CD14-positive monocyte (primary cell): ENCODE data around the gene KRTAP10-8. TPM values are rescaled to one million over a fixed set of nuclear protein-coding genes. Genes with fewer than 3 reads are reported as not detected.
"Not testable (repeated sequence)": the region's sequence is repeated elsewhere in the genome, so short reads cannot be mapped to it uniquely, and the experiment has no call there.

Source experiments
- DNase-seq, 3 donors: peaks; one replicate each; pipeline ENCODE4 v3.0.0-alpha.2; 2011 to 2022
- H2AFZ ChIP-seq: 2 replicates; pipeline ENCODE4 v1.6.0; 2012; ENCODE audit warnings: mild to moderate bottlenecking, low read depth, low read length, inconsistent platforms; ENCODE audit not compliant: insufficient read depth, poor library complexity, severe bottlenecking
- H3K27ac ChIP-seq, 2 donors: 1 replicate in 1 of 2; 2 replicates in 1 of 2; pipeline ENCODE4 v1.5.1; 2012 to 2013; ENCODE audit warnings: low read length in 2 of 2, control low read depth in 1 of 2, inconsistent platforms in 1 of 2, low read depth in 1 of 2, mild to moderate bottlenecking in 1 of 2
- H3K27me3 ChIP-seq, 2 donors: one replicate each; pipeline versions ENCODE4 v1.6.0 to v1.6.1; 2011 to 2013; ENCODE audit warnings: low read length in 2 of 2; ENCODE audit not compliant: control insufficient read depth in 2 of 2, insufficient read depth in 2 of 2
- H3K36me3 ChIP-seq, 2 donors: replicated peaks in 1 of 2; 1 replicate in 1 of 2; 2 replicates in 1 of 2; pipeline versions ENCODE4 v1.5.1 to v1.6.1; 2012 to 2013; ENCODE audit warnings: low read length in 2 of 2, control low read depth in 1 of 2, inconsistent platforms in 1 of 2, mild to moderate bottlenecking in 1 of 2; ENCODE audit not compliant: insufficient read depth in 2 of 2, control insufficient read depth in 1 of 2
- H3K4me1 ChIP-seq, 2 donors: 1 replicate in 1 of 2; 2 replicates in 1 of 2; pipeline versions ENCODE4 v1.5.1 to v1.6.1; 2012 to 2013; ENCODE audit warnings: low read length in 2 of 2, control low read depth in 1 of 2, inconsistent platforms in 1 of 2, mild to moderate bottlenecking in 1 of 2, moderate library complexity in 1 of 2; ENCODE audit not compliant: insufficient read depth in 2 of 2, control insufficient read depth in 1 of 2
- H3K4me2 ChIP-seq: replicated peaks from 2 replicates; pipeline ENCODE3; 2012; ENCODE audit warnings: low read length, moderate library complexity, mild to moderate bottlenecking; ENCODE audit not compliant: poor library complexity, severe bottlenecking; ENCODE audit errors: extremely low read depth
- H3K4me3 ChIP-seq, 3 experiments: fragments of 200-600 bp in 1 of 3; sonication (generic) in 1 of 3; replicated peaks in 1 of 3; 1 replicate in 2 of 3; 2 replicates in 1 of 3; pipeline ENCODE4 v1.5.1; 2011 to 2013; ENCODE audit warnings: low read length in 3 of 3, mild to moderate bottlenecking in 3 of 3, control low read depth in 2 of 3, low read depth in 2 of 3, inconsistent platforms in 1 of 3, moderate library complexity in 1 of 3
- H3K79me2 ChIP-seq: 2 replicates; pipeline ENCODE4 v1.6.0; 2012; ENCODE audit warnings: mild to moderate bottlenecking, control low read depth, inconsistent platforms, low read length, moderate library complexity; ENCODE audit not compliant: insufficient read depth
- H3K9ac ChIP-seq: 2 replicates; pipeline ENCODE4 v1.6.0; 2017; ENCODE audit warnings: low read length, mild to moderate bottlenecking; ENCODE audit not compliant: insufficient read depth, poor library complexity, severe bottlenecking
- H3K9me3 ChIP-seq, 2 donors: replicated peaks in 1 of 2; 1 replicate in 1 of 2; 2 replicates in 1 of 2; pipeline versions ENCODE4 v1.5.1 to v1.6.1; 2012 to 2013; ENCODE audit warnings: low read length in 2 of 2, control low read depth in 1 of 2; ENCODE audit not compliant: control insufficient read depth in 1 of 2, insufficient read depth in 1 of 2
- H4K20me1 ChIP-seq: 2 replicates; pipeline ENCODE4 v1.6.0; 2012; ENCODE audit warnings: mild to moderate bottlenecking, low read length, control low read depth, moderate library complexity; ENCODE audit not compliant: insufficient read depth
- H3K27ac Mint-ChIP-seq, 7 donors: one replicate each; pipeline ENCODE4 v1.8.0; 2020; ENCODE audit warnings: mild to moderate bottlenecking in 7 of 7, mixed read lengths in 7 of 7, moderate library complexity in 6 of 7, inconsistent platforms in 2 of 7
- H3K27me3 Mint-ChIP-seq, 3 donors: one replicate each; pipeline ENCODE4 v1.8.0; 2021 to 2022; ENCODE audit warnings: low read depth in 3 of 3, mild to moderate bottlenecking in 3 of 3, mixed read lengths in 3 of 3, moderate library complexity in 3 of 3, inconsistent platforms in 1 of 3
- H3K36me3 Mint-ChIP-seq, 2 donors: one replicate each; pipeline ENCODE4 v1.8.0; 2020; ENCODE audit warnings: mixed read lengths in 2 of 2, inconsistent platforms in 1 of 2, mild to moderate bottlenecking in 1 of 2
- H3K4me1 Mint-ChIP-seq: one replicate; pipeline ENCODE4 v1.8.0; 2020; ENCODE audit warnings: mild to moderate bottlenecking, mixed read lengths
- H3K4me3 Mint-ChIP-seq, 2 donors: one replicate each; pipeline ENCODE4 v1.8.0; 2020; ENCODE audit warnings: mild to moderate bottlenecking in 2 of 2, mixed read lengths in 2 of 2, moderate library complexity in 1 of 2
- H3K9me3 Mint-ChIP-seq, 7 donors: one replicate each; pipeline ENCODE4 v1.8.0; 2020 to 2022; ENCODE audit warnings: mixed read lengths in 7 of 7, mild to moderate bottlenecking in 6 of 7, moderate library complexity in 6 of 7, inconsistent platforms in 2 of 7
- CTCF ChIP-seq: fragments of 200-600 bp; IDR thresholded peaks from one replicate; pipeline ENCODE4 v1.8.0; 2022; ENCODE audit warnings: antibody characterized with exemption, mild to moderate bottlenecking
- WGBS: methylation state at CpG from one replicate; pipeline ENCODE4 v1.1.5; 2013; ENCODE audit warnings: missing lambda C conversion rate; ENCODE audit not compliant: insufficient coverage; 5-methylcytosine and 5-hydroxymethylcytosine counted together
- intact Hi-C, 2 donors: fragments of 100-400 bp; cut with micrococcal nuclease; formaldehyde crosslinking; loops; one replicate each; pipeline versions ENCODE4 v1.15.0 to v1.15.1; 2023
- polyA plus RNA-seq, 3 donors: library from polyadenylated mRNA; depleted of rRNA in 1 of 3; unstranded in 2 of 3; stranded (reverse) in 1 of 3; fragments of 300-500 nt in 2 of 3; fragments of >200 nt in 1 of 3; fragmentation: Illumina TruSeq in 2 of 3; gene quantifications; 1 replicate in 2 of 3; 2 replicates in 1 of 3; pipeline ENCODE4 v1.2.3, GENCODE V29; 2012 to 2021

KRTAP10-8 gene
- polyA plus RNA-seq, 3 donors = not detected

DNA sequence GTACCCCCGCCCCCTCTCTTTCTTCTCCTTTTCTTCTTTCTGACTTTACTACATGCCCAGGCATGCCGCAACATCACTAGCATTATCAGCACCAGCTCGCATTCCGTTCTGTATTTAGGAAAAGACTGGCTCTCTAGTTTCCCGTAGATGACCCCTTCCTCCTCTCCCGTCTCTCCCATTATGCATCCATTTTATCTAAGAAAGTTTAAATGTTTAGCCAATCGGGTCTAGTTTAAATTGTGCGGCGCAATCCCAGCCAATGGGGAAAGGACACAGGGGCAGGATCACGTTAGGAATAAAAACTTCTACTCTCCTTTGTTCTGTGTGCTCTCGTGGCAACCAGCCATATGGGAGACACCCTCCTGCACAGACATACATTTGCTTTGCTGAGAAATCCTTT lies 13.8 kb upstream of the KRTAP10-8 start:
- Histone ChIP-seq H3K9me3 (no peaks in the 10 kb centered on the region), H4K20me1 (no peaks in the 10 kb centered on the region), H3K79me2 (no peaks in the 10 kb centered on the region), H3K27me3 (no peaks in the 10 kb centered on the region), H3K27ac (no peak overlapping the region), H3K4me3 (no peak overlapping the region), H2AFZ (no peak overlapping the region), H3K4me1 (no peaks in the 10 kb centered on the region), H3K4me2 (no peak overlapping the region), H3K9ac (no peak overlapping the region), H3K36me3 (no peaks in the 10 kb centered on the region)
- H3K4me3 Mint-ChIP-seq = no peak overlapping the region
- peaks cover 0 to 2% (median 0%) of the 10 kb centered on the region in 7 donors for H3K9me3 Mint-ChIP-seq
- no peak for TF ChIP-seq CTCF
- H3K36me3 Mint-ChIP-seq = no peaks in the 10 kb centered on the region
- no peak for DNase-seq
- H3K4me1 Mint-ChIP-seq = no peaks in the 10 kb centered on the region
- intact Hi-C loops = no loop called here
- peaks cover 2 to 13% (median 6%) of the 10 kb centered on the region in 3 donors for H3K27me3 Mint-ChIP-seq
- no peak overlapping the region for H3K27ac Mint-ChIP-seq
- 88% methylated on average over 6 of the region's 11 CpGs for WGBS

DNA sequence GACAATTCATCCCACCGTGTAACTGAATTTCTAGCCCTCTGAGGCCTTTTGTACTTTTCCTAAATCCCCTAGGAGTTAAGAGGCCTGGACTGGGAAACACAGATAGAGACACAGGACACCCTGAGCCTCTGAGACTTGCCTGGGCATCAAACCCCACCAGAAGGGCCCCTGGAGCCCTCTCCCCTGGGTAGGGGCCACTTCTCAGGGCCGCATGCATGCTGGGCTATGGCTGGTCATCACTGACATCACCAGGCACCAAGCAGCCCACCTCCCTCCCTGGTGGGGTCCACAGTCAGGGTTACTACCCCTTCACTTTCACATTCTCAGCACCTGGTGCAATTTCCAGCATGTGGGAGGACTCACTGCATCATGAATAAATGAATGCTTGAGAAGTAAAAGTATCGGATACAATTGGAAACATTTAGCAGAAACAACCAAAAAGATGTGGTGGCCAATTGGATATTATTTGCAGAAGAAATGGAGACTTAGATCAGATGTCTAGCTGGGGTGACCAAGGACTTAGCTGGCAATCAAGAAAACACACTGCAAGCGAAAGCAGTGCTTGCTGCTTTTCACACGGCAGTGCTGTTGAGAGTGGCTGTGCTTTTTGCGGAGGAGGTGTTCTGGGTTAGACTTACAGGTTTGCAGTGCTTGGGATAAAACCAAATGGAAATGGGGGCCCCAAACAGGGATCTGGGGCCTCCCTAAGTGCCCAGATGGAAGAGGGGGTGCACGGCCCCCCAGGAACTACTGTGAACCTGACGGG lies 12.4 kb upstream of the KRTAP10-8 start:
- Histone ChIP-seq H3K27me3 (no peaks in the 10 kb centered on the region), H3K9ac (no peak overlapping the region), H2AFZ (no peak overlapping the region), H3K4me2 (no peak overlapping the region), H3K4me1 (no peaks in the 10 kb centered on the region), H4K20me1 (no peaks in the 10 kb centered on the region), H3K79me2 (no peaks in the 10 kb centered on the region), H3K4me3 (no peak overlapping the region), H3K27ac (no peak overlapping the region), H3K36me3 (no peaks in the 10 kb centered on the region), H3K9me3 (peaks cover 0 to 3% of the 10 kb centered on the region in 2 donors)
- no peak overlapping the region for H3K4me3 Mint-ChIP-seq
- peaks cover 5 to 6% (median 6%) of the 10 kb centered on the region in 3 donors for H3K27me3 Mint-ChIP-seq
- H3K9me3 Mint-ChIP-seq = peaks cover 0 to 11% (median 5%) of the 10 kb centered on the region in 7 donors
- no peaks in the 10 kb centered on the region for H3K36me3 Mint-ChIP-seq
- intact Hi-C loops = no loop called here
- DNase-seq = no peak
- no peaks in the 10 kb centered on the region for H3K4me1 Mint-ChIP-seq
- H3K27ac Mint-ChIP-seq = no peak overlapping the region
- 86% methylated on average over 5 of the region's 8 CpGs for WGBS
- no peak for TF ChIP-seq CTCF

GRCh38 chr21:44600118-44600978 lies 11.5 kb upstream of the KRTAP10-8 start, which contains the start of gene KRTAP10-7:
KRTAP10-7 (plus strand) TSS chr21:44600597; CDS start chr21:44600622, 25 bp downstream.
- H3K4me3 ChIP-seq, H3K4me1 ChIP-seq, H3K4me3 Mint-ChIP-seq, H3K4me2 ChIP-seq, H3K9ac ChIP-seq, H3K27me3 ChIP-seq, H3K27ac Mint-ChIP-seq, H3K27me3 Mint-ChIP-seq, H3K9me3 ChIP-seq, H2AFZ ChIP-seq, H3K36me3 ChIP-seq, DNase-seq, H3K79me2 ChIP-seq, H3K4me1 Mint-ChIP-seq, H4K20me1 ChIP-seq, intact Hi-C loops, H3K27ac ChIP-seq, H3K36me3 Mint-ChIP-seq: not testable (repeated sequence)
- H3K9me3 Mint-ChIP-seq = peaks cover 0 to 11% (median 6%) of the 10 kb centered on the region in 7 donors
- WGBS = 82% methylated on average over 12 of the region's 23 CpGs
